Measurements from ENCODE around the gene SYCP3. TPM values are rescaled to one million over a fixed set of nuclear protein-coding genes. Genes with fewer than 3 reads are reported as not detected.
A peak's percentile ranks its signal among the peaks of the same experiment; 100 is the strongest.

SYCP3 gene
- total RNA-seq, 2 donors from 2014 or later = 0.15 to 0.20 TPM

GRCh38 chr12:101732318-101732717 is 6.9 kb downstream of the SYCP3 start:
- intact Hi-C loops (cut with DNase I, micrococcal nuclease) = no loop called here
- no peak for ATAC-seq

GRCh38 chr12:101729842-101730241 is 9.4 kb downstream of the SYCP3 start:
- DNase-seq (no peak), ATAC-seq (no peak)
- intact Hi-C loops (cut with DNase I, micrococcal nuclease) = no loop called here

More at GRCh38 chr12:101732318-101732717, 6.9 kb downstream of the SYCP3 start:
- no peak for DNase-seq

GRCh38 chr12:101727098-101727497 is 12.2 kb downstream of the SYCP3 start:
- DNase-seq (no peak), ATAC-seq (no peak)
- intact Hi-C loops (cut with DNase I, micrococcal nuclease) = no loop called here

GRCh38 chr12:101722392-101722791 is 16.9 kb downstream of the SYCP3 start:
- DNase-seq = no peak

GRCh38 chr12:101720118-101720517 is 19.1 kb downstream of the SYCP3 start:
- intact Hi-C loops (cut with DNase I, micrococcal nuclease) = no loop called here
- ATAC-seq = peak; percentile 64
- DNase-seq = no peak

More at GRCh38 chr12:101722392-101722791, 16.9 kb downstream of the SYCP3 start:
- ATAC-seq = no peak
- intact Hi-C loops (cut with DNase I, micrococcal nuclease) = no loop called here

- ATAC-seq = peak; percentile 9
- intact Hi-C loops (cut with DNase I, micrococcal nuclease) = no loop called here
These were observed 19.7 kb downstream of the SYCP3 start for GRCh38 chr12:101719566-101719965.

GRCh38 chr12:101714877-101715444 is 24.3 kb downstream of the SYCP3 start:
- ATAC-seq (peak; percentile 35), DNase-seq (no peak)
- intact Hi-C loops (cut with DNase I, micrococcal nuclease) = no loop called here

More at GRCh38 chr12:101719566-101719965, 19.7 kb downstream of the SYCP3 start:
- DNase-seq = no peak

- ATAC-seq (peak; percentile 44), DNase-seq (no peak)
- intact Hi-C loops (cut with DNase I, micrococcal nuclease) = no loop called here
These were observed 25.3 kb downstream of the SYCP3 start for GRCh38 chr12:101713930-101714329.

- intact Hi-C loops (cut with DNase I, micrococcal nuclease) = no loop called here
- DNase-seq (peak; percentile 40 to 77), ATAC-seq (peak; percentile 88)
These were observed 26.1 kb downstream of the SYCP3 start for GRCh38 chr12:101713059-101713682.

GRCh38 chr12:101710288-101710687 is 29.0 kb downstream of the SYCP3 start:
- DNase-seq = no peak
- intact Hi-C loops (cut with DNase I, micrococcal nuclease) = no loop called here
- ATAC-seq = peak; percentile 20

GRCh38 chr12:101707131-101707782 is 32.0 kb downstream of the SYCP3 start:
- intact Hi-C loops (cut with DNase I, micrococcal nuclease) = no loop called here
- no peak for DNase-seq
- ATAC-seq = peak; percentile 40

- no peak for ATAC-seq
- intact Hi-C loops (cut with DNase I, micrococcal nuclease) = no loop called here
These were observed 32.9 kb downstream of the SYCP3 start for GRCh38 chr12:101706403-101706802.

GRCh38 chr12:101703487-101703886 is 35.8 kb downstream of the SYCP3 start:
- ATAC-seq = no peak
- DNase-seq = no peak

More at GRCh38 chr12:101706403-101706802, 32.9 kb downstream of the SYCP3 start:
- DNase-seq = no peak

GRCh38 chr12:101700299-101700820 is 38.9 kb downstream of the SYCP3 start:
- ATAC-seq (no peak), DNase-seq (no peak)
- intact Hi-C loops (cut with DNase I, micrococcal nuclease) = no loop called here

More at GRCh38 chr12:101703487-101703886, 35.8 kb downstream of the SYCP3 start:
- intact Hi-C loops (cut with DNase I, micrococcal nuclease) = no loop called here

- ATAC-seq (peak; percentile 13), DNase-seq (no peak)
- intact Hi-C loops (cut with DNase I, micrococcal nuclease) = no loop called here
These were observed 40.4 kb downstream of the SYCP3 start for GRCh38 chr12:101698800-101699347.

GRCh38 chr12:101697930-101698799 is 41.1 kb downstream of the SYCP3 start:
- intact Hi-C loops (cut with DNase I, micrococcal nuclease) = no loop called here
- peak; percentile 63 for ATAC-seq
- DNase-seq = peak; percentile 61 to 65

GRCh38 chr12:101697197-101697929 is 41.9 kb downstream of the SYCP3 start, which contains the start of gene CHPT1:
Gene CHPT1, plus strand, starts transcription at chr12:101697640. Its CDS starts 222 bp downstream, at chr12:101697862.
- DNase-seq = peak; percentile 78 to 83
- peak; percentile 63 for ATAC-seq
- intact Hi-C loops (cut with DNase I, micrococcal nuclease) = no loop called here

Measured in left colon (tissue), 2 donors.